SHP77 treated with DMSO at 0.1 percent for 48 hours (cell line): ENCODE results near the gene ADNP.
"Not testable (repeated sequence)": the region's sequence is repeated elsewhere in the genome, so short reads cannot be mapped to it uniquely, and the experiment has no call there.

ENCODE experiments used
- DNase-seq: peaks from one replicate; lab custom pipeline; 2025; lab: John Stamatoyannopoulos, UW

Gene ADNP

GRCh38 chr20:50931306-50932015, at the start of gene ADNP:
TSS of gene ADNP (minus strand) at chr20:50931437. CDS start at chr20:50903996, 27,441 bp downstream.
- DNase-seq, result peak; percentile 73

- DNase-seq, result no peak
These were observed 48.9 kb upstream of the ADNP start for GRCh38 chr20:50980071-50980681.

- not testable (repeated sequence) for DNase-seq
These were observed 47.3 kb upstream of the ADNP start for GRCh38 chr20:50978533-50978932.

GRCh38 chr20:50977066-50978021, 46.1 kb upstream of the ADNP start:
- no peak for DNase-seq

- no peak for DNase-seq
These were observed 44.6 kb upstream of the ADNP start for GRCh38 chr20:50975701-50976330.

- no peak for DNase-seq
These were observed 38.7 kb upstream of the ADNP start for GRCh38 chr20:50969912-50970311.

GRCh38 chr20:50969435-50969834, 38.2 kb upstream of the ADNP start:
- no peak for DNase-seq

GRCh38 chr20:50968289-50968688, 37.1 kb upstream of the ADNP start:
- DNase-seq, result no peak

- DNase-seq, result no peak
These were observed 36.3 kb upstream of the ADNP start for GRCh38 chr20:50967586-50967985.

GRCh38 chr20:50959543-50960126, 28.4 kb upstream of the ADNP start:
- no peak for DNase-seq

- peak; percentile 89 for DNase-seq
These were observed 27.6 kb upstream of the ADNP start, which contains the start of gene MOCS3 for GRCh38 chr20:50958615-50959542. TSS of gene MOCS3 (plus strand) at chr20:50958818. CDS start at chr20:50958843, 25 bp downstream.

GRCh38 chr20:50957798-50958614, 26.8 kb upstream of the ADNP start, which contains the start of gene DPM1:
TSS of gene DPM1 (minus strand) at chr20:50958532. CDS start at chr20:50958523, 9 bp downstream.
- DNase-seq, result no peak

- DNase-seq, result no peak
These were observed 26.0 kb upstream of the ADNP start for GRCh38 chr20:50957276-50957675.

- DNase-seq, result no peak
These were observed 22.6 kb upstream of the ADNP start for GRCh38 chr20:50953821-50954220.

GRCh38 chr20:50953196-50953595, 22.0 kb upstream of the ADNP start:
- DNase-seq, result no peak

- no peak for DNase-seq
These were observed 17.0 kb upstream of the ADNP start for GRCh38 chr20:50948132-50948785.

GRCh38 chr20:50943069-50943468, 11.8 kb upstream of the ADNP start:
- DNase-seq, result no peak

- DNase-seq, result no peak
These were observed 2.4 kb upstream of the ADNP start for GRCh38 chr20:50933589-50933988.

GRCh38 chr20:50932691-50933280, 1.5 kb upstream of the ADNP start:
- no peak for DNase-seq
